Putamen (tissue), 1 donor: Measurements from ENCODE around the gene FTCD.

Experiments
- DNase-seq: peaks from one replicate; pipeline ENCODE4 v3.0.0-alpha.2; 2016; ENCODE audit warnings: low spot score

Gene FTCD

GRCh38 chr21:46124083-46124925 is 31.1 kb downstream of the FTCD start:
- DNase-seq, result no peak

GRCh38 chr21:46122758-46123683 is 32.4 kb downstream of the FTCD start:
- no peak for DNase-seq

- no peak for DNase-seq
Observed at GRCh38 chr21:46122237-46122671, 33.1 kb downstream of the FTCD start.

GRCh38 chr21:46121286-46122221 is 33.8 kb downstream of the FTCD start:
- no peak for DNase-seq

GRCh38 chr21:46120301-46121285 is 34.8 kb downstream of the FTCD start:
- DNase-seq, result no peak

- no peak for DNase-seq
Observed at GRCh38 chr21:46119637-46120271, 35.6 kb downstream of the FTCD start.

- no peak for DNase-seq
Observed at GRCh38 chr21:46119144-46119636, 36.2 kb downstream of the FTCD start.

- no peak for DNase-seq
Observed at GRCh38 chr21:46118316-46119143, 36.8 kb downstream of the FTCD start.

- no peak for DNase-seq
Observed at GRCh38 chr21:46117586-46118315, 37.6 kb downstream of the FTCD start.

- no peak for DNase-seq
Observed at GRCh38 chr21:46116776-46117585, 38.4 kb downstream of the FTCD start.

GRCh38 chr21:46116189-46116775 is 39.1 kb downstream of the FTCD start:
- DNase-seq, result no peak

- no peak for DNase-seq
Observed at GRCh38 chr21:46115441-46116188, 39.8 kb downstream of the FTCD start.

- no peak for DNase-seq
Observed at GRCh38 chr21:46114963-46115362, 40.4 kb downstream of the FTCD start.

- DNase-seq, result no peak
Observed at GRCh38 chr21:46113497-46114176, 41.7 kb downstream of the FTCD start.

GRCh38 chr21:46112725-46113215 is 42.6 kb downstream of the FTCD start:
- DNase-seq, result no peak
